Erythroblast (primary cell): ENCODE measurements around the gene NPC1L1.

Experiments
- GATA1 ChIP-seq: IDR thresholded peaks from 2 replicates; pipeline ENCODE4 v1.6.1; 2011; ENCODE audit warnings: low read depth, mild to moderate bottlenecking, control low read depth, low read length, moderate library complexity
- POLR2A ChIP-seq: IDR thresholded peaks from 2 replicates; pipeline ENCODE4 v1.6.1; 2011; ENCODE audit warnings: mild to moderate bottlenecking, low read length

GRCh38 chr7:44572771-44573170 lies 31.6 kb upstream of the NPC1L1 start:
- TF ChIP-seq POLR2A (no peak), GATA1 (no peak)
